Measurements from ENCODE around the gene KCNJ18.
"Not testable (repeated sequence)": the region's sequence is repeated elsewhere in the genome, so short reads cannot be mapped to it uniquely, and the experiment has no call there.

Gene KCNJ18

DNA sequence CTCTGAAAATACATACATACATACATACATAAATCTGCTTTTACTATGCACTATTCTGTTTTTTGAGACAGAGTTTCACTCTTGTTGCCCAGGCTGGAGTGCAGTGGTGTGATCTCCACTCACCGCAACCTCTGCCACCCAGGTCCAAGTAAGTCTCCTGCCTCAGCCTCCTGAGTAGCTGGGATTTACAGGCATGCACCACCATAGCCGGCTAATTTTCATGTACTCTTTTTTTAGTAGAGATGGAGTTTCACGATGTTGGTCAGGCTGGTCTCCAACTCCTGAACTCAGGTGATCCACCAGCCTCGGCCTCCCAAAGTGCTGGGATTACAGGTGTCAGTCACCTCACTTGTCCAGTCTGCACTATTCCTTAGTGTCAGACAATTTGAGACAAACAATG is 20.5 kb upstream of the KCNJ18 start:
- DNase-seq: not testable (repeated sequence)

DNA sequence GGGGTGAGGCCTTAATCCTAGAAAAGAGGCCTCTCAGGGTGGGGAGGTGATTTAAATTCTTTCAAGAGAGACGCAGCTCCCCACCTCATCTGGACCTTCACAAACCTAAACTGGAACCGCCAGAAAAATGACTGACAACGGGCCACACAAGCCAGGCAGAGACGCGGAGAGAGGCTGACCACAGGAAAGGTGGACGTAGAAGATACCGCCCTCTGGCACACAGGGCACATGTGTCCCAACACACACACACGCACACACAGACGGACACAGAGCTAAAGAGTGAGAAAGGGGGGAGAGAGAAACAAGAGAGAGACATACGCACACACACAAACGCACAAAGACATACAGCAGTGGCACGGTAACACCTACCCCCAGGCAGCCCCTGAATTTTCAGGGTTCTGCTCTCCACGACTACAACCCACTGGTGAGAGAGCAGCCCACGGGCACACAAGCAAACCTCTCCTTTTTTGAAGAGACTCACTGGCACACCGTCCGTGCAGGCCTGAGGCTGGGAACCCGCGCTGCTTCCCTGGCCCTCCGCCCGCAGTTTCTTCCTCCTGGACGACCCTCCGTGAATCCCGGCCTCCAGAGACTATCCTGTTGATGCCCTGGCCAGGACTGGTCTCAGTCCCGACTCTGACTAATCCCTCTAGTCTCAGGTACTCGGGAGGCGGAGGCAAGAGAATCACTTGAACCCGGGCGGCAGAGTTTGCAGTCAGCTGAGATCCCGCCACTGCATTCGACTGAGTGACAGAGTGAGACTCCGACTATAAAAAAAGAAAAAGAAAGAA is 18.7 kb upstream of the KCNJ18 start:
- not testable (repeated sequence) for DNase-seq

DNA sequence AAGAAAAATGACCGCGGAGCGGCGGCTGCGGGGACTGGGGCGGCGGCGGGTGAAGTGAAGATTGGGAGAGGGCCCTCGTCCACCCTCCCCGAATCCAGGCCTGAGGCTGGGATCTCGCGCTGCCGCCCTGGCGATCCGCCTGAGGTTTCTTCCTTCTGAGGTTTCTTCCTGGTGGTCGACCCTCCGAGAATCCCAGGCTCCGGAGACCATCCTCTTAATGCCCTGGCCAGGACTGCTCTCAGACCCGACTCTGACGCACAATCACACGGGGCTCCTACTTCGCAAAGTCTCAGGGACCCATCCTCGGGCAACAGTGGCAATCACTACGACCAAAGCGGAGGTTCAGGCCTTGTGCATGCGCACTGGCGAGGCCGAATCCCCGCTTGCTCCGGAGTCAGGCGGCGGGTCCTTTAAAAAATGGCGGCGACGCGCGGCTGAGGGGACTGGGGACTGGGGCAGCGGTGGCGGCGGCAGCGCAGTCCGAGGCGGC is 18.0 kb upstream of the KCNJ18 start:
- DNase-seq: no peak

DNA sequence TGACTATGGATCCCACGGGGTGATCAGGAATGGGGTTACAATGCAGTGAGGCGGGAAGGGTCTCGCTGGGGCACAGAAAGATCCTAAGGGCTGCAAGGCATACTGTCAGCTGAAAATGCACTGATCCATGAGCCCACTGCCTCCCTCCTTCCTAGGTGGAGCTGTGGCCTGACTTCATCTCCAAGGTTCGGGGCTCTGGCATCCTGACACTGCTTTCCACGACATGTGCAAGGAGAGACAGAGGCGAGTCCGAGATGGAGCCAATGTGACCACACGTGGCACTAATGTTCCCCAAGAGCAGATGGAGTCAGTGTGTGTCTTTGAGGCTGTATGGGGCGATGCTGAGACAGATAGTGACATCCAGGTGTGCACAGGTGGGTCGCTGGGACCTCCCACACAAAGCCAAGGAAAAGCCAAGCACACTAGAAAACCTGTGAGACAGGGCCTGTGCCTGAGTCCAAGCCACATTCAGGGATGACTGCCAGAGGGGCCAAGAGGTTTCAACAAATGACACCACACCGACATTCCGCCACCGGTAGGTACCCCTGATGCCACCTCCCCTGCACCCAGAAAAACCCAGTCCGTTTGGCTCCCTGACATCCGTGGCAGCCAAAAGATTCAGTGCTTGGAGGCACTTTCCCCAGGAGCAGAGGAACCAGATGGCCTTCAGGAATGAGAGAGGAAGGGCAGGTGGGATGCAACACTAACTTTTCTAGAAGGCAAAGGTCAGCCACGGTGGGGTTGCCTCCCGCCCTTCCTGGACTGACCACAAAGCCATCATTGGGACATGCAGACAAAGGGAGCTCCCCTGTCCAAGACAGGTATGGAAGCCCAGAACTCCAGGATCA is 17.2 kb upstream of the KCNJ18 start:
- DNase-seq: not testable (repeated sequence)

DNA sequence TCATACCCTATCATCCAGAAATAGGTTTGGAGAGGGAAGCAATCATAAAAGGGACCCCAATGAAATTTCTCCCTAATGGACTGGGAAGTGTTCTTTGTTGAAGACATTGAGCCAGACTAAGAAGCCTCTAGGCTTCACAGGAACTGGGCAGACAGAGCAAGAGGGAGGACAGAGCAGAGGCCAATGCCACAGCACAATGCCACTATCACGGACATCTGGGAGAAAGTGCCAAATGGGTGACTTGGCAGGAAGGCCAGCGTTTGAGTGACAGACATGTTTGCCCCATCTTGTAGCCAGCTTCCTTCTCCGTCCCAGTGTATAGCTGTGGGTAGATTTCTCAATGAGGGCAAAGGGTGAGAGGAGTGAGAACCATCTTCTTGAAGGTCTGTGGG is 16.6 kb upstream of the KCNJ18 start:
- not testable (repeated sequence) for DNase-seq

DNA sequence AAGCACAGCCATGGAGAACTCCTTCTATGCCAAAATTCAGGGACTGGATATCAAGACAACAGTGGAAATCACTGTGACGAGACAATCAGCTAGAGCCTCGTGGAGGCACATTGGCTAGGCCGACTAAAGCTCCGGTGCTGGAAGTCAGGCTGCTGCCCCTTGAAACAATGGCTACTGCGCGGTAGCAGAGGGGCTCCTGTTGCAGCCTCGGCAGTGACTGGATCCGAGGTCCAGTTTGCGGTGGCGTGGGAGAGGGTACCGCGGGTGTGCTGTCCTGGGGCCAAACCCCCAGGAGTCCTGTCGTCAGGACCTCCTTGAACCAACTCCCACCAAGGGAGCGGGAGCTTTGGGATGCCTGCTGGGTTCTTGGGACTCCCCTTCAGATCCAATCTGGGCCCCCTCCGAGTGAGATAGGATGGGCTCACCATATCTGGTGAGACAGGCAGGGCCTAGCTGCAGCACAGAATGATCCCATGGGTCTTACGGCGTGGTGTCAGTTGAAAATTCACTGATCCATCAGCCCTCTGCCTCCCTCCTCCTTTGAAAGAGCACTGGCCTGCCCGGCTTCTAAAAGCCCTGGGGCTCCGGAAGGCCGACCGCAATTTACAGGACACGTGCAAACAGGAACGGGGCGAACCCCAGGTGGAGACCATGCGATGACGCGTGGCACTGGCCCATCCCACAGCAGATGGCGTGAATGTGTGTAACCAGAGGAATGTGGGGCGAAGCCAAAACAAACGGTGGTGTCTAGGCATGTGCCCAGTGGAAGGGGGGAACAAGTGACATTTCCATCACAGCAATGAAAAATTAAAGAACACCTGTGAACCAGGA is 15.8 kb upstream of the KCNJ18 start:
- no peak for DNase-seq

- no peak for DNase-seq
Observed at GRCh38 chr17:21677126-21677910, 15.0 kb upstream of the KCNJ18 start.

GRCh38 chr17:21677911-21678310 is 14.4 kb upstream of the KCNJ18 start:
- DNase-seq: no peak

DNA sequence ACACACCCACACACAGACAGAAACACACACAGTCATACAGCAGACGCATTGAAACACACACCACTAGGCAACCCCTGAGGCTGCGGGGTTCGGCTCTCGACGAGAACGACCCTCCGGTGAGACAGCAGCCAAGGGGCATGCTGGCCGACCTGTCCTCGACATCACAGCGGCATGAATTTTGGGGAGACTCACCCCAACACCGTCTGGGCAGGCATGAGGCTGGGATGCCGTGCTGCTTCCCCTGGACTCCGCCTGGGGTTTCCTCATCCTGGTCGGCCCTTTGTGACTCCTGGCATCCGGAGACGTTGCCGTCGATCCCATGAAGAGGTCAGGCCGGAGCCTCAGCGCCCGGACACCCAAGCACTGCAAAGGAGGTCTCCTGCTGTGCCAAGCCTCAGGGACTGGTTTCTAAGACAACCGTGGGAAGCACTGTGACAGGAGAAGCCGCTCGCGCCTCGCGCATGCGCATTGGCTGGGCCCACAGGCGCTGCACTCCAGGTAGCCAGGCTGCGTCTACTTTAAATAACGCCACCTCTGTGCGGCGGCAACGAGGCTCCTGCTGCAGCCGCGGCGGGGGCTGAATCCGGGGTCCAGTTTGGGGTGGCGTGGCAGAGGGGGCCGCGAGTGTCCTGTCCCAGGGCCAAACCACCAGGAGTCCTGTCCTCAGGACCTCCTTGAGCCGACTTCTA is 13.8 kb upstream of the KCNJ18 start:
- DNase-seq: peak in 1 of 2 experiments; percentile 8

- DNase-seq: no peak
Observed at GRCh38 chr17:21679256-21680146, 12.8 kb upstream of the KCNJ18 start.

DNA sequence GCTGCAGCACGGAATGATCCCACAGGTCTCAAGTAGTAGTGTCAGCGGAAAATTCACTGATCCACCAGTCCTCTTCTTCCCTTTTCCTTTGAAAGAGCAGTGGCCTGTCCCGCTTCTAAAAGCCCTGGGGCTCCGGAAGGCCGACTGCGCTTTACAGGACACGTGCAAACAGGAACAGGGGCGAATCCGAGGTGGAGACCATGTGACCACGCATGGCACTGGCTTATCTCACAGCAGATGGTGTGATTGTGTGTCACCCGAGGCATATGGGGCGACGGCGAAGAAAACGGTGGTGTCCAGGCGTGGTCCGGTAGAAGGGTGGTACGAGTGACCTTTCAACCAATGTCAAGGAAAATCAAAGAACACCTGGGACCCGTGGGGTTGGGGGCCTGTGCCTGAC is 12.0 kb upstream of the KCNJ18 start:
- no peak for DNase-seq

- DNase-seq: not testable (repeated sequence)
Observed at GRCh38 chr17:21680850-21681351, 11.4 kb upstream of the KCNJ18 start.

- DNase-seq: not testable (repeated sequence)
Observed at GRCh38 chr17:21681576-21681975, 10.7 kb upstream of the KCNJ18 start.

DNA sequence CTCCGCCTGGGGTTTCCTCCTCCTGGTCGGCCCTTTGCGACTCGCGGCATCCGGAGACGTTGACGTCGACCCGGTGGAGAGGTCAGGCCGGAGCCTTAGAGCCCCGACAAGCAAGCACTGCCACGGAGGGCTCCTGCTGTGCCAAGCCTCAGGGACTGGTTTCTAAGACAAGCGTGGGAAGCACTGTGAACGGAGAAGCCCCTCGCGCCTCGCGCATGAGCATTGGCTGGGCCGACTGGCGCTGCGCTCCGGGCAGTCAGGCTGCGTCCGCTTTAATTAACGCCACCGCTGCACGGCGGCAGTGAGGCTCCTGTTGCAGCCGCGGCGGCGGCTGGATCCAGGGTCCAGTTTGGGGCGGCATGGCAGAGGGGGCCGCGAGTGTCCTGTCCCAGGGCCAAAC is 10.2 kb upstream of the KCNJ18 start:
- DNase-seq: not testable (repeated sequence)

GRCh38 chr17:21683142-21683712 is 9.1 kb upstream of the KCNJ18 start:
- not testable (repeated sequence) for DNase-seq

DNA sequence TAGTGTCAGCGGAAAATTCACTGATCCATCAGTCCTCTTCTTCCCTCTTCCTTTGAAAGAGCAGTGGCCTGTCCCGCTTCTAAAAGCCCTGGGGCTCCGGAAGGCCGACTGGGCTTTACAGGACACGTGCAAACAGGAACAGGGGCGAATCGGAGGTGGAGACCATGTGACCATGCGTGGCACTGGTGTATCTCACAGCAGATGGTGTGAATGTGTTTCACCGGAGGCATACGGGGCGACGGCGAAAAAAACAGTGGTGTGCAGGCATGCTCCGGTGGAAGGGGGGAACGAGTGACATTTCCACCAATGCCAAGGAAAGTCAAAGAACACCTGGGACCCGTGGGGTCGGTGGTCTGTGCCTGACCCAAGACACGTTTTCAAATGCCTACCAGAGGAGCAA is 8.4 kb upstream of the KCNJ18 start:
- not testable (repeated sequence) for DNase-seq

GRCh38 chr17:21684384-21684783 is 7.9 kb upstream of the KCNJ18 start:
- DNase-seq: not testable (repeated sequence)

DNA sequence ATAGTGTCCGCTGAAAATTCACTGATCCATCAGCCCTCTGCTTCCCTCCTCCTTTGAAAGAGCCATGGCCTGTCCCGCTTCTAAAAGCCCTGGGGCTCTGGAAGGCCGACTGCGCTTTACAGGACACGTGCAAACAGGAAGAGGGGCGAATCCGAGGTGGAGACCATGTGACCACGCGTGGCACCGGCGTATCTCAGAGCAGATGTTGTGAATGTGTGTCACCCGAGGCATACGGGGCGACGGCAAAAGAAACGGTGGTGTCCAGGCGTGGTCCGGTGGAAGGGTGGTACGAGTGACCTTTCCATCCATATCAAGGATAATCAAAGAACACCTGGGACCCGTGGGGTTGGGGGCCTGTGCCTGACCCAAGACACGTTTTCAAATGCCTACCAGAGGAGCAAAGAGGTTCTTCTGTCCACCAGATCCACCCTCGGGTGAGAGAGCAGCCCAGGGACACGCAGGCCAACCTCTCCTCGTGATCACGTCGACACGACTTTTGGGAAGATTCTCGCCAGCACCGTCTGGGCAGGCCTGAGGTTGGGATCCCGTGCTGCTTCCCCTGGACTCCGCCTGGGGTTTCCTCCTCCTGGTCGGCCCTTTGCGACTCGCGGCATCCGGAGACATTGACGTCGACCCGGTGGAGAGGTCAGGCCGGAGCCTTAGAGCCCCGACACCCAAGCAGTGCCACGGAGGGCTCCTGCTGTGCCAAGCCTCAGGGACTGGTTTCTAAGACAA is 7.1 kb upstream of the KCNJ18 start:
- DNase-seq: not testable (repeated sequence)
